HCT116 (cell line): Measurements from ENCODE around the gene NUP153. TPM values are rescaled to one million over a fixed set of nuclear protein-coding genes. Genes with fewer than 3 reads are reported as not detected.

ENCODE experiments used
- ATAC-seq: fragments of 200-7000 bp; cut with Tn5 transposase; 2 replicates; pipeline ENCODE4 v1.9.1; 2020; ENCODE audit warnings: mild to moderate bottlenecking, moderate library complexity
- BruUV-seq: library from RNA; stranded (reverse); fragments of 400-500 nt; replicated peaks from 2 replicates; lab custom pipeline; 2021; lab: Mats Ljungman, UMichigan
- CTCF ChIA-PET: fragments of 300-600 bp; sonication (Branson Sonifier 250); formaldehyde crosslinking; loops from one replicate; lab custom pipeline; 2021; ENCODE audit warnings: antibody characterized with exemption; lab: Charles Lee
- POLR2A ChIA-PET: fragments of 300-600, 350-600 bp; sonication (Branson Sonifier 250); formaldehyde crosslinking; loops from one replicate; lab custom pipeline; 2021; ENCODE audit warnings: antibody characterized with exemption; lab: Charles Lee
- RAD21 ChIA-PET, 2 experiments: fragments of 300-600 bp; sonication (Branson Sonifier 250); formaldehyde crosslinking; loops; one replicate each; lab custom pipeline; 2023; ENCODE audit warnings: low total read pairs in 2 of 2; ENCODE audit not compliant: uncharacterized antibody in 2 of 2, unreplicated experiment in 2 of 2, low non-redundant PET in 1 of 2; lab: Charles Lee
- DNase-seq: peaks from one replicate; pipeline ENCODE4 v3.0.0-alpha.2; 2010; ENCODE audit warnings: low read depth, low spot score
- H2AFZ ChIP-seq: fragments of 200-600 bp; shearing (Covaris generic), sonication (generic); 2 replicates; pipeline ENCODE4 v1.6.1; 2017; ENCODE audit warnings: low read depth, mixed run types, mixed read lengths, antibody characterized with exemption, low read length; ENCODE audit not compliant: poor library complexity, severe bottlenecking
- H3K27ac ChIP-seq: 2 replicates; pipeline ENCODE4 v1.5.1; 2012; ENCODE audit warnings: low read depth, low read length
- H3K27me3 ChIP-seq: fragments of 200-600 bp; sonication (generic); 2 replicates; pipeline ENCODE4 v1.6.1; 2016; ENCODE audit warnings: mixed run types, low read length, mixed read lengths; ENCODE audit not compliant: insufficient read depth
- H3K36me3 ChIP-seq, 2 experiments: fragments of 200-500 bp in 1 of 2; fragments of 200-600 bp in 1 of 2; sonication (Bioruptor generic) in 1 of 2; sonication (generic) in 1 of 2; 2 replicates each; pipeline versions ENCODE4 v1.5.1 to v1.6.1; 2014 to 2016; ENCODE audit warnings: low read length in 2 of 2, inconsistent platforms in 1 of 2, mixed read lengths in 1 of 2, mixed run types in 1 of 2; ENCODE audit not compliant: insufficient read depth in 2 of 2, control insufficient read depth in 1 of 2
- H3K4me1 ChIP-seq, 2 experiments: fragments of 200-600 bp in 1 of 2; sonication (generic) in 1 of 2; 2 replicates each; pipeline versions ENCODE4 v1.5.1 to v1.6.1; 2012 to 2017; ENCODE audit warnings: low read length in 2 of 2, inconsistent platforms in 1 of 2, mild to moderate bottlenecking in 1 of 2, mixed read lengths in 1 of 2, mixed run types in 1 of 2, moderate library complexity in 1 of 2; ENCODE audit not compliant: insufficient read depth in 2 of 2, control insufficient read depth in 1 of 2
- H3K4me2 ChIP-seq: fragments of 200-600 bp; sonication (generic); 2 replicates; pipeline ENCODE4 v1.6.1; 2017; ENCODE audit warnings: mixed run types, low read length, mixed read lengths
- H3K4me3 ChIP-seq, 2 experiments: fragments of 200-600 bp in 1 of 2; sonication (generic) in 1 of 2; replicated peaks in 1 of 2; 2 replicates each; pipeline ENCODE4 v1.5.1; 2011 to 2016; ENCODE audit warnings: low read length in 2 of 2, control low read depth in 1 of 2, low read depth in 1 of 2, mild to moderate bottlenecking in 1 of 2, mixed read lengths in 1 of 2, mixed run types in 1 of 2
- H3K79me2 ChIP-seq: fragments of 200-600 bp; sonication (generic); 2 replicates; pipeline ENCODE4 v1.6.1; 2017; ENCODE audit warnings: mild to moderate bottlenecking, mixed run types, low read length, moderate library complexity, mixed read lengths; ENCODE audit not compliant: insufficient read depth
- H3K9ac ChIP-seq: fragments of 200-600 bp; sonication (generic); 2 replicates; pipeline ENCODE4 v1.6.1; 2016; ENCODE audit warnings: low read length, mixed read lengths
- H3K9me2 ChIP-seq: fragments of 200-600 bp; sonication (generic), shearing (Covaris generic); 2 replicates; pipeline ENCODE4 v1.6.1; 2017; ENCODE audit warnings: mixed run types, mild to moderate bottlenecking, moderate library complexity; ENCODE audit not compliant: insufficient read depth
- H3K9me3 ChIP-seq, 2 experiments: fragments of 200-500 bp in 1 of 2; fragments of 200-600 bp in 1 of 2; sonication (Bioruptor generic) in 1 of 2; sonication (generic) in 1 of 2; 2 replicates each; pipeline ENCODE4 v1.6.1; 2014 to 2017; ENCODE audit warnings: low read length in 2 of 2, mixed read lengths in 2 of 2, inconsistent platforms in 1 of 2, low read depth in 1 of 2, mild to moderate bottlenecking in 1 of 2, mixed run types in 1 of 2, moderate library complexity in 1 of 2; ENCODE audit not compliant: control insufficient read depth in 1 of 2, insufficient read depth in 1 of 2
- H4K20me1 ChIP-seq: fragments of 200-600 bp; sonication (generic), shearing (Covaris generic); 2 replicates; pipeline ENCODE4 v1.6.1; 2017; ENCODE audit warnings: mixed run types, mild to moderate bottlenecking, moderate library complexity; ENCODE audit not compliant: insufficient read depth
- CBX3 ChIP-seq: IDR thresholded peaks from 2 replicates; pipeline ENCODE4 v1.6.1; 2012; ENCODE audit warnings: low read depth
- CEBPB ChIP-seq: IDR thresholded peaks from 2 replicates; pipeline ENCODE4 v1.6.1; 2012; ENCODE audit warnings: low read depth
- EZH2 ChIP-seq: fragments of 200-600 bp; sonication (generic); IDR thresholded peaks from 2 replicates; pipeline ENCODE4 v1.6.1; 2017; ENCODE audit warnings: antibody characterized with exemption, mixed run types
- EZH2phosphoT487 ChIP-seq: fragments of 200-600 bp; IDR thresholded peaks from 2 replicates; pipeline ENCODE4 v1.6.1; 2018; ENCODE audit warnings: antibody characterized with exemption, borderline replicate concordance
- FOSL1 ChIP-seq: IDR thresholded peaks from 2 replicates; pipeline ENCODE4 v1.6.1; 2012; ENCODE audit warnings: low read depth
- JUND ChIP-seq: IDR thresholded peaks from 2 replicates; pipeline ENCODE4 v1.6.1; 2012
- MAX ChIP-seq: IDR thresholded peaks from 2 replicates; pipeline ENCODE4 v1.6.1; 2012
- POLR2AphosphoS5 ChIP-seq: IDR thresholded peaks from 2 replicates; pipeline ENCODE4 v1.6.1; 2011; ENCODE audit warnings: mild to moderate bottlenecking, low read depth, low read length, moderate library complexity
- RAD21 ChIP-seq: IDR thresholded peaks from 2 replicates; pipeline ENCODE4 v1.6.1; 2012; ENCODE audit warnings: low read depth, mild to moderate bottlenecking
- REST ChIP-seq: IDR thresholded peaks from 2 replicates; pipeline ENCODE4 v1.6.1; 2012; ENCODE audit warnings: low read depth
- SIN3A ChIP-seq: IDR thresholded peaks from 2 replicates; pipeline ENCODE4 v1.6.1; 2012; ENCODE audit warnings: low read depth
- SP1 ChIP-seq: IDR thresholded peaks from 2 replicates; pipeline ENCODE4 v1.6.1; 2012; ENCODE audit warnings: low read depth
- SRF ChIP-seq: IDR thresholded peaks from 2 replicates; pipeline ENCODE4 v1.6.1; 2012; ENCODE audit warnings: low read depth
- YY1 ChIP-seq: IDR thresholded peaks from 2 replicates; pipeline ENCODE4 v1.6.1; 2011; ENCODE audit warnings: low read length, low read depth, moderate library complexity, mild to moderate bottlenecking; ENCODE audit not compliant: insufficient replicate concordance; ENCODE audit errors: extremely low read depth
- ZNF274 ChIP-seq: fragments of 200-500 bp; sonication (Bioruptor generic); IDR thresholded peaks from 2 replicates; pipeline ENCODE4 v1.6.1; 2014; ENCODE audit warnings: mild to moderate bottlenecking, low read depth, low read length, inconsistent platforms
- intact Hi-C: fragments of 100-400 bp; cut with micrococcal nuclease; formaldehyde crosslinking; loops from 2 replicates; pipeline ENCODE4 v1.10.0; 2022
- total RNA-seq: library from RNA; stranded (reverse); gene quantifications from one replicate; pipeline ENCODE4 v1.2.1, GENCODE V29; 2021; ENCODE audit not compliant: unreplicated experiment
- TF ChIP-seq, protein P1 (sequence below), 3 experiments: fragments of 200-600 bp in 1 of 3; sonication (generic) in 1 of 3; IDR thresholded peaks in 2 of 3; conservative IDR thresholded peaks in 1 of 3; 2 replicates each; pipeline ENCODE4 v1.5.1; 2012 to 2017; ENCODE audit warnings: low read depth in 2 of 3, low read length in 2 of 3, antibody characterized with exemption in 1 of 3, borderline replicate concordance in 1 of 3, control low read depth in 1 of 3, mild to moderate bottlenecking in 1 of 3, mixed read lengths in 1 of 3, mixed run types in 1 of 3, moderate library complexity in 1 of 3; ENCODE audit not compliant: insufficient read depth in 1 of 3

NUP153 gene
- total RNA-seq, 1 experiment from 2014 or later = 51.6 TPM

DNA sequence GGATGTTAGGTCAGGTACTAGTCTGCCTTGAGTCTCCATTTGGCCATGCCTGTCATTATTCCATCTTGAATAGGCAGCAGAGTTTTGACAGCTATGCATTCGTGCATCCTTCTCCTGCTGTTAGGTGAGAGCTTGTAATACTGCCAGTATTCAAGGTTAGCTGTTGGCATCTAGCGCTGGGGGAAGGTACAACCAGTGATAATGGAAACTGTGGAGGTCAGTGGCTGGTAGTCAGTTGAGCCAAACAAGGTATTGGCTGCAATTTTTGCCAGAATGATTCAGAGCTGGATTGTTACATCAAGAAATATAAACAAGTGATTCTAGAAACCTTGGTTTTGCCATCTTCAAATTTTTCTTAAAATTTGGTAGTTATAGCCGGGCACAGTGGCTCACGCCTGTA lies 100.1 kb downstream of the NUP153 start:
- intact Hi-C loops = no loop called here
- Histone ChIP-seq H3K79me2 (0 out of 2 replicates have a peak, but pooled peaks cover 1% of the 10 kb centered on the region), H4K20me1 (no peaks in the 10 kb centered on the region), H2AFZ (no peak overlapping the region)
- no TSS peak for BruUV-seq
- no peak for TF ChIP-seq ZNF274
- no peak for TF ChIP-seq EZH2
- TF ChIP-seq, protein P1, sequence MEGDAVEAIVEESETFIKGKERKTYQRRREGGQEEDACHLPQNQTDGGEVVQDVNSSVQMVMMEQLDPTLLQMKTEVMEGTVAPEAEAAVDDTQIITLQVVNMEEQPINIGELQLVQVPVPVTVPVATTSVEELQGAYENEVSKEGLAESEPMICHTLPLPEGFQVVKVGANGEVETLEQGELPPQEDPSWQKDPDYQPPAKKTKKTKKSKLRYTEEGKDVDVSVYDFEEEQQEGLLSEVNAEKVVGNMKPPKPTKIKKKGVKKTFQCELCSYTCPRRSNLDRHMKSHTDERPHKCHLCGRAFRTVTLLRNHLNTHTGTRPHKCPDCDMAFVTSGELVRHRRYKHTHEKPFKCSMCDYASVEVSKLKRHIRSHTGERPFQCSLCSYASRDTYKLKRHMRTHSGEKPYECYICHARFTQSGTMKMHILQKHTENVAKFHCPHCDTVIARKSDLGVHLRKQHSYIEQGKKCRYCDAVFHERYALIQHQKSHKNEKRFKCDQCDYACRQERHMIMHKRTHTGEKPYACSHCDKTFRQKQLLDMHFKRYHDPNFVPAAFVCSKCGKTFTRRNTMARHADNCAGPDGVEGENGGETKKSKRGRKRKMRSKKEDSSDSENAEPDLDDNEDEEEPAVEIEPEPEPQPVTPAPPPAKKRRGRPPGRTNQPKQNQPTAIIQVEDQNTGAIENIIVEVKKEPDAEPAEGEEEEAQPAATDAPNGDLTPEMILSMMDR (IDR thresholded peaks at IDR 0.05 in 2 of 3, conservative IDR thresholded peaks at IDR 0.05 in 1 of 3; ENCODE audit: borderline replicate concordance in 1 of 3, insufficient read depth in 1 of 3, low read depth in 2 of 3, low read length in 2 of 3) = no peak
- no peak for TF ChIP-seq MAX
- no peak for TF ChIP-seq SIN3A
- no peak for TF ChIP-seq REST
- no peak for TF ChIP-seq FOSL1
- no peak for TF ChIP-seq YY1
- TF ChIP-seq CEBPB = no peak
- no peak for TF ChIP-seq CBX3
- no peak for TF ChIP-seq JUND
- no peak for TF ChIP-seq SRF
- TF ChIP-seq SP1 = no peak
- no peak for TF ChIP-seq RAD21
- TF ChIP-seq POLR2AphosphoS5 = no peak
- TF ChIP-seq EZH2phosphoT487 = no peak
- TF ChIP-seq, all 23 proteins: peak for 0
- Histone ChIP-seq H3K9me2 (no peaks in the 10 kb centered on the region), H3K4me3 (no peak overlapping the region), H3K27ac (no peak overlapping the region), H3K4me1 (peaks cover 3 to 14% of the 10 kb centered on the region in 2 experiments; a peak in 2 of 4 replicates), H3K9me3 (no peaks in the 10 kb centered on the region), H3K36me3 (peaks cover 0 to 6% of the 10 kb centered on the region in 2 experiments; a peak in 2 of 4 replicates), H3K9ac (no peak overlapping the region), H3K4me2 (no peak overlapping the region), H3K27me3 (no peaks in the 10 kb centered on the region)
- ChIA-PET CTCF (no interaction called here), RAD21 (no interaction called here), POLR2A (no interaction called here)
- no peak for DNase-seq
- ATAC-seq = no peak
